Peyer's patch (tissue), 4 donors: ENCODE results near the gene FCN1.

Experiments used
- POLR2A ChIP-seq, 2 donors: fragments of 450-650 bp; IDR thresholded peaks; one replicate each; pipeline ENCODE4 v1.5.1; 2017; ENCODE audit warnings: antibody characterized with exemption in 2 of 2, mild to moderate bottlenecking in 2 of 2, moderate library complexity in 2 of 2
- TF ChIP-seq, protein P1 (sequence below), 6 experiments: fragments of 450-650 bp in 4 of 6; fragments of 200-600 bp in 2 of 6; sonication (generic) in 1 of 6; IDR thresholded peaks; one replicate each; pipeline ENCODE4 v1.5.1; 2017 to 2019; ENCODE audit warnings: antibody characterized with exemption in 6 of 6, mild to moderate bottlenecking in 3 of 6, moderate library complexity in 1 of 6

DNA sequence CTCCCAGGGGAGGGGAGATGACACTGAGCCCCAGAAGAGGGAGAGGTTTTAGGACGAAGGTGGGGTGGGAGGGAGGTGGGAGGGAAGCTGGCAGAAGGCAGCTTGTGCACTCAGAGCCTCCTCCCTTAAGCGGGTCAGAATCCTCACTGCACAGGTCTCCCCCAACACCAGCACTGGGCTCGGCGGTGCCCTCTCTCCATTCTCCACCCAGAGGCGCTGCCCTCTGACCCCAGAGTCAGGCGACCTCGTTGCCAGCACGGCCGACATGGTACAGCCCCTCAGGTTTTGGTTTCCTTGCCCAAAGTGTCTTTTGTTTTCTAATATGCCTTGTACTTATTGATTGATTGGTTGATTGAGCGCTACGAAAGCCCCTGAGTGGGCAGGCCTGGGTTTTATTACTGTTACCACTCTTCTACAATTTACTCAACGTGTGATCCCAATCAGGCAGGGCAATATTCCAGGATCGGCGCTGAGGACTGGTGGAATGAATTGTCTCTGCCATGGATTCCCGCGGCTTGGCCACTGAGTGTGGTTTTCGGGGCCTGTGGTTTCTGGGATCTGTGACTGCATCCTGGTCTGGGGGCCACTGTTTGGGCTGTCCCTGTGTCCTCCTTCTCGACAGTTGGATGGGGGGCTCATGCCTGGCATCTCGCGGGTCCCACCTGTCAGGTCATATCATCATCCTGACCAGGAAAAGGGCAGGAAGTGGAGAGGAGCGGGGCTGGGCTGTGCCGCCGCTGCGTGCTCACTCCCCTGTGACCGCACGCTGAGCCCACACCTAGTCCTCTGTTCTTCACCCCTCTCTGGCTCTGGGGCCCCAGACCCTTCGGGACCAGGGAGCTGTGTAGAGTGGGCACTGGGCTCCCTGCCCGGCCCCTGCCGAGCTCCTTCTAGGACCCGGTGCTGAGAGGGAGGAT, 46.7 kb downstream of the FCN1 start:
- TF ChIP-seq, protein P1, sequence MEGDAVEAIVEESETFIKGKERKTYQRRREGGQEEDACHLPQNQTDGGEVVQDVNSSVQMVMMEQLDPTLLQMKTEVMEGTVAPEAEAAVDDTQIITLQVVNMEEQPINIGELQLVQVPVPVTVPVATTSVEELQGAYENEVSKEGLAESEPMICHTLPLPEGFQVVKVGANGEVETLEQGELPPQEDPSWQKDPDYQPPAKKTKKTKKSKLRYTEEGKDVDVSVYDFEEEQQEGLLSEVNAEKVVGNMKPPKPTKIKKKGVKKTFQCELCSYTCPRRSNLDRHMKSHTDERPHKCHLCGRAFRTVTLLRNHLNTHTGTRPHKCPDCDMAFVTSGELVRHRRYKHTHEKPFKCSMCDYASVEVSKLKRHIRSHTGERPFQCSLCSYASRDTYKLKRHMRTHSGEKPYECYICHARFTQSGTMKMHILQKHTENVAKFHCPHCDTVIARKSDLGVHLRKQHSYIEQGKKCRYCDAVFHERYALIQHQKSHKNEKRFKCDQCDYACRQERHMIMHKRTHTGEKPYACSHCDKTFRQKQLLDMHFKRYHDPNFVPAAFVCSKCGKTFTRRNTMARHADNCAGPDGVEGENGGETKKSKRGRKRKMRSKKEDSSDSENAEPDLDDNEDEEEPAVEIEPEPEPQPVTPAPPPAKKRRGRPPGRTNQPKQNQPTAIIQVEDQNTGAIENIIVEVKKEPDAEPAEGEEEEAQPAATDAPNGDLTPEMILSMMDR (IDR thresholded peaks at IDR 0.05) = no peak
- TF ChIP-seq POLR2A (IDR thresholded peaks at IDR 0.05) = no peak
